HepG2 (cell line): ENCODE results near the gene LAMTOR1. TPM values are rescaled to one million over a fixed set of nuclear protein-coding genes. Genes with fewer than 3 reads are reported as not detected.
"Not testable (repeated sequence)": the region's sequence is repeated elsewhere in the genome, so short reads cannot be mapped to it uniquely, and the experiment has no call there.

Experiments used
- ATAC-seq: fragments of 200-7000 bp; cut with Tn5 transposase; 3 replicates; pipeline ENCODE4 v1.9.1; 2020; ENCODE audit warnings: mild to moderate bottlenecking, moderate library complexity
- BruUV-seq: library from RNA; stranded (reverse); fragments of 400-500 nt; replicated peaks from 2 replicates; lab custom pipeline; 2021; lab: Mats Ljungman, UMichigan
- CTCF ChIA-PET: fragments of 300-600 bp; formaldehyde crosslinking; extraction: SDS; loops from one replicate; lab custom pipeline; 2021; ENCODE audit warnings: low total read pairs, inconsistent platforms, low intra/inter-chr PET ratio; lab: Yijun Ruan, JAX
- POLR2A ChIA-PET: fragments of 350-600 bp; sonication (Branson Sonifier 250); formaldehyde crosslinking; loops from one replicate; lab custom pipeline; 2020; ENCODE audit warnings: antibody characterized with exemption, inconsistent platforms; lab: Yijun Ruan, JAX
- DNase-seq: peaks from one replicate; pipeline ENCODE4 v3.0.0-alpha.2; 2015; ENCODE audit warnings: low spot score
- FAIRE-seq: peaks from 3 replicates; lab custom pipeline; 2011; peaks lifted over from hg19 to GRCh38; lab: Jason Lieb, UNC
- H2AFZ ChIP-seq: one replicate; pipeline ENCODE4 v1.6.1; 2011; ENCODE audit warnings: low read length, inconsistent platforms
- H3K27ac ChIP-seq: fragments of 300-600 bp; 3 replicates; pipeline ENCODE4 v1.8.0; 2011; ENCODE audit warnings: mixed run types, mild to moderate bottlenecking, mixed read lengths, low read length, inconsistent platforms; ENCODE audit not compliant: insufficient read depth; ENCODE audit errors: extremely low read length
- H3K27me3 ChIP-seq, 2 experiments: fragments of 200-600 bp in 1 of 2; 2 replicates in 1 of 2; 3 replicates in 1 of 2; pipeline versions ENCODE4 v1.6.0 to v1.8.0; 2011; ENCODE audit warnings: low read length in 2 of 2, mild to moderate bottlenecking in 2 of 2, moderate library complexity in 2 of 2, inconsistent platforms in 1 of 2; ENCODE audit not compliant: insufficient read depth in 2 of 2, control insufficient read depth in 1 of 2
- H3K36me3 ChIP-seq, 2 experiments: fragments of 200-600 bp in 1 of 2; replicated peaks in 1 of 2; 2 replicates in 1 of 2; 3 replicates in 1 of 2; pipeline versions ENCODE4 v1.5.1 to v1.8.0; 2011; ENCODE audit warnings: low read length in 2 of 2, inconsistent platforms in 1 of 2; ENCODE audit not compliant: insufficient read depth in 2 of 2, control insufficient read depth in 1 of 2
- H3K4me1 ChIP-seq: 2 replicates; pipeline ENCODE4 v1.5.1; 2012; ENCODE audit warnings: low read length, inconsistent platforms; ENCODE audit not compliant: insufficient read depth
- H3K4me2 ChIP-seq: 2 replicates; pipeline ENCODE4 v1.6.0; 2011; ENCODE audit warnings: low read depth, low read length, inconsistent platforms
- H3K4me3 ChIP-seq, 3 experiments: fragments of 200-600 bp in 1 of 3; sonication (generic), shearing (Covaris generic) in 1 of 3; replicated peaks in 1 of 3; 2 replicates each; pipeline ENCODE4 v1.5.1; 2011 to 2016; ENCODE audit warnings: low read length in 3 of 3, inconsistent platforms in 2 of 3, low read depth in 2 of 3, mild to moderate bottlenecking in 2 of 3, control low read depth in 1 of 3, mixed read lengths in 1 of 3; ENCODE audit not compliant: insufficient read depth in 1 of 3
- H3K79me2 ChIP-seq: one replicate; pipeline ENCODE4 v1.6.1; 2011; ENCODE audit warnings: low read length, inconsistent platforms; ENCODE audit not compliant: insufficient read depth
- H3K9ac ChIP-seq: 2 replicates; pipeline ENCODE4 v1.6.0; 2011; ENCODE audit warnings: mild to moderate bottlenecking, low read depth, low read length, inconsistent platforms; ENCODE audit not compliant: insufficient read depth
- H3K9me3 ChIP-seq: 2 replicates; pipeline ENCODE4 v1.5.1; 2012; ENCODE audit warnings: mild to moderate bottlenecking, low read length
- H4K20me1 ChIP-seq: 2 replicates; pipeline ENCODE4 v1.6.0; 2011; ENCODE audit warnings: inconsistent platforms, mild to moderate bottlenecking, low read length, moderate library complexity; ENCODE audit not compliant: insufficient read depth
- GLI4 ChIP-seq: sonication (generic); formaldehyde crosslinking; IDR thresholded peaks from 2 replicates; pipeline ENCODE4 v1.5.1; 2020; ENCODE audit warnings: missing genetic modification reagents, mild to moderate bottlenecking, moderate library complexity, borderline replicate concordance
- HMG20A ChIP-seq: IDR thresholded peaks from 2 replicates; pipeline ENCODE4 v1.6.1; 2016; ENCODE audit warnings: borderline replicate concordance
- KDM4B ChIP-seq: sonication (generic); formaldehyde crosslinking; IDR thresholded peaks from 2 replicates; pipeline ENCODE4 v1.4.0; 2020; ENCODE audit warnings: missing genetic modification reagents
- KLF6 ChIP-seq: IDR thresholded peaks from 2 replicates; pipeline ENCODE4 v1.8.0; 2016; ENCODE audit warnings: missing biosample characterization, missing genetic modification reagents
- MATR3 ChIP-seq: sonication (generic); formaldehyde crosslinking; IDR thresholded peaks from 2 replicates; pipeline ENCODE4 v1.4.0; 2020; ENCODE audit warnings: missing genetic modification reagents
- MLLT10 ChIP-seq: sonication (generic); formaldehyde crosslinking; IDR thresholded peaks from 2 replicates; pipeline ENCODE4 v1.4.0; 2020; ENCODE audit warnings: missing genetic modification reagents
- NFE2 ChIP-seq: sonication (generic); formaldehyde crosslinking; IDR thresholded peaks from 2 replicates; pipeline ENCODE4 v1.4.0; 2020; ENCODE audit warnings: missing genetic modification reagents
- RNF2 ChIP-seq: fragments of 450-650 bp; conservative IDR thresholded peaks from 2 replicates; pipeline ENCODE4 v1.6.1; 2016; ENCODE audit warnings: low read depth
- TBX3 ChIP-seq: fragments of 450-650 bp; IDR thresholded peaks from 2 replicates; pipeline ENCODE4 v1.6.1; 2017; ENCODE audit warnings: antibody characterized with exemption, mild to moderate bottlenecking, inconsistent platforms, borderline replicate concordance
- ZNF20 ChIP-seq: sonication (generic); formaldehyde crosslinking; IDR thresholded peaks from 2 replicates; pipeline ENCODE4 v1.4.0; 2020; ENCODE audit warnings: mild to moderate bottlenecking, moderate library complexity, missing genetic modification reagents
- ZNF234 ChIP-seq: sonication (generic); formaldehyde crosslinking; conservative IDR thresholded peaks from 2 replicates; pipeline ENCODE4 v1.5.1; 2020; ENCODE audit warnings: mild to moderate bottlenecking, missing genetic modification reagents
- ZNF75D ChIP-seq: sonication (generic); formaldehyde crosslinking; IDR thresholded peaks from 2 replicates; pipeline ENCODE4 v1.8.1; 2023; ENCODE audit warnings: missing genetic modification reagents, mild to moderate bottlenecking, borderline replicate concordance
- WGBS: methylation state at CpG from one replicate; pipeline ENCODE4 v1.1.6; 2017; ENCODE audit warnings: low lambda C conversion rate; 5-methylcytosine and 5-hydroxymethylcytosine counted together
- in situ Hi-C: cut with HindIII; loops from 2 replicates; pipeline ENCODE4 v1.10.0; 2017; ENCODE audit warnings: low pct_unique_long_range_greater_than_20kb; ENCODE audit not compliant: extremely low pct_ligation_motif_present
- intact Hi-C: fragments of 100-400 bp; cut with micrococcal nuclease; formaldehyde crosslinking; loops from one replicate; pipeline ENCODE4 v1.10.0; 2022; ENCODE audit not compliant: unreplicated experiment
- polyA plus RNA-seq, 8 experiments: library from polyadenylated mRNA; depleted of rRNA in 3 of 8; stranded (reverse) in 7 of 8; unstranded in 1 of 8; fragments of >200 nt; fragmentation: Illumina TruSeq in 4 of 8; extraction: Trizol in 4 of 8; gene quantifications; 2 replicates each; pipeline versions ENCODE4 v1.2.1 to v1.2.3, GENCODE V29; 2011 to 2016; ENCODE audit warnings: low read depth in 4 of 8, missing spikeins in 1 of 8, mixed read lengths in 1 of 8; ENCODE audit not compliant: insufficient read depth in 1 of 8
- total RNA-seq, 5 experiments: library from RNA; depleted of rRNA; stranded (reverse); fragments of >200 nt; fragmentation: Illumina TruSeq; extraction: Trizol; gene quantifications; 2 replicates each; pipeline ENCODE4 v1.2.3, GENCODE V29; 2016; ENCODE audit warnings: low read depth in 1 of 5

The LAMTOR1 gene
- total and polyA plus RNA-seq, 2 of the 13 experiments (the other 11 are each of a cell fraction or from before 2014, with no cell fraction given), result 60.4 to 66.0 TPM

DNA sequence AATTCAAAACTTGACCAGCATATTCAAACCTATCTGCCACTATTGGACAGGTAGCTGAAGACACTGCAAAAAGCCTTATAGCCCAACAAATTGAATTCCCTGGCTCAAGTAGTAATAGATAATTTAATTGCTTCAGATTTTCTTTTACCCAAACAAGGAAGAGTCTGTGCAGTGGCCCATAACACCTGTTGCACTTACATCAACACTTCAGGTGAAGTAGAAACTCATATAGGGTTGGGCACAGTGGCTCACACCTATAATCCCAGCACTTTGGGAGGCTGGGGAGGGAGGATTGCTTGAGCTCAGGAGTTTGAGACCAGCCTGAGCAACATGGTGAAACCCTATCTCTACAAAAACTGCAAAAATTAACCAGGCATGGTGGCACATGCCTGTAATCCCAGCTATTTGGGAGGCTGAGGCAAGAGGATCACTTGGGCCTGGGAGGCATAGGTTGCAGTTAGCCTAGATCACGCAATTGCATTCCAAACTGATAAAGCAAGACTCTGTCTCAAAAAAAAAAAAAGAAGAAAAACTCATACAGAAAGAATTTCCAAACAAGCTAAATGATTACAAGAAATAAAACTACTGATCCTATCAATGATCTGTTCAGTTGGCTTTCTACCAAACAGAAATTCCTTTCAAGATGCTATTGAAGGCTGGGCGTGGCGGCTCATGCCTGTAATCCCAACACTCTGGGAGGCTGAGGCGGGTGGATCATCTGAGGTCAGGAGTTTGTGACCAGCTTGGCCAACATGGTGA lies 41.9 kb upstream of the LAMTOR1 start:
- in situ Hi-C loops, result no loop called here

DNA sequence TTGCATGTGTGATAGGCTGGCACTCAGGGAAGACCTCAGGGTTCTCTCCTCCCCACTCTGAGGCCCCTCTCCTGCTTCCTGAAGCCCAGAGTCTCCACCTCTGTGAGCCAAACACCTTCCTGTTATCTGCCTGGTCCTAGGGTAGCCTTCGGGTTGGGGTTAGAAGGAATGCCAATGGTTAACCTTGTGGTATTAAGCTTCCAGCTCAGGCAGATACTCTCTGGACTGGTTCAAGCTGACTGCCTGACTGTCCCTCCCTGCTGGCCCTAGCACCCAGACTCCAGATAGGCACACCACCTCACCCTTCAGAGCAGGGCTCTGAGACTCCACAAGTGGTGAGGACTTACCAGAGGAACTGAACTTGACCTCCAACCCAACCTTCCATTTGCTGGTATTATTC lies 39.4 kb upstream of the LAMTOR1 start:
- no CpG with 5 or more reads among the region's 1 CpG for WGBS
- H2AFZ ChIP-seq, H3K27me3 ChIP-seq, CTCF ChIA-PET, ATAC-seq, FAIRE-seq, H3K27ac ChIP-seq, H4K20me1 ChIP-seq, H3K79me2 ChIP-seq, H3K9me3 ChIP-seq, POLR2A ChIA-PET, H3K36me3 ChIP-seq, BruUV-seq, H3K4me1 ChIP-seq, in situ Hi-C loops, H3K4me3 ChIP-seq, H3K9ac ChIP-seq, H3K4me2 ChIP-seq, DNase-seq: not testable (repeated sequence)
- intact Hi-C loops, result loop anchor here (2.0 kb wide), 1 partner anchor 38 kb away; no protein-coding TSS in a partner anchor

More for the DNA sequence above, 41.9 kb upstream of the LAMTOR1 start:
- H4K20me1 ChIP-seq, result no peaks in the 10 kb centered on the region
- no peaks in the 10 kb centered on the region for H3K9me3 ChIP-seq
- no peak overlapping the region for H3K4me3 ChIP-seq
- H3K4me2 ChIP-seq, result no peak overlapping the region
- ATAC-seq (no peak), DNase-seq (no peak), FAIRE-seq (no peak)
- WGBS, result 50% methylated on average over 4 of the region's 4 CpGs
- intact Hi-C loops, result loop anchor here (1.0 kb wide), 1 partner anchor 120 kb away; no protein-coding TSS in a partner anchor
- H3K9ac ChIP-seq, result no peak overlapping the region
- no TSS peak for BruUV-seq
- H3K27me3 ChIP-seq, result peaks cover 0 to 3% of the 10 kb centered on the region in 2 experiments; a peak in 2 of 5 replicates
- TF ChIP-seq ZNF234 (CRISPR knock-in tag) (no peak), HMG20A (CRISPR knock-in tag) (no peak), GLI4 (CRISPR knock-in tag) (no peak), TBX3 (no peak), MATR3 (CRISPR knock-in tag) (no peak), ZNF75D (no peak), RNF2 (no peak), ZNF20 (CRISPR knock-in tag) (no peak), NFE2 (no peak), KLF6 (CRISPR knock-in tag) (no peak), MLLT10 (CRISPR knock-in tag) (no peak), KDM4B (CRISPR knock-in tag) (no peak)
- no peaks in the 10 kb centered on the region for H3K4me1 ChIP-seq
- H3K79me2 ChIP-seq, result no peaks in the 10 kb centered on the region
- no peak overlapping the region for H2AFZ ChIP-seq
- no peak overlapping the region for H3K27ac ChIP-seq
- ChIA-PET POLR2A (no interaction called here), CTCF (no interaction called here)
- H3K36me3 ChIP-seq, result no peaks in the 10 kb centered on the region

DNA sequence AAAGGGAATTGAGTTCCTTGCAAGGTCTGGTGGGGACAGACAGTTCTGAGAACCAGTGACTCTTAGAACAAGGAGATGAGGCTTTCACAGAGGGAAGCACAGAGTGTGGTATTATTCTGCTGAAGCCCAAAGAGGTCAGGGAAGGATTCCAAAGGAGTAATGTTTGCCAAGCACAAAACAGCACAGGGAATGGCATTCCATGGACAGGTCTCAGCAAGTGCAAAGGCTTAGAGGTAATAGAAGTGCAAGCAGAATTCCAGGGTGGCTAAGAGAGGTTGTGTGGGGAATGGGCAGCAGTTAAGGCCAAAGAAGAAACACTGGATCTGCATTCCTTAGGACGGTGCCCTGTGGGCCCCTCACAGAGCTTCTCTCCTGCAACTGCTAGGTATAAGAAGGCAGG lies 39.0 kb upstream of the LAMTOR1 start:
- H3K9ac ChIP-seq, H3K79me2 ChIP-seq, H2AFZ ChIP-seq, POLR2A ChIA-PET, H3K27ac ChIP-seq, H3K4me3 ChIP-seq, H3K9me3 ChIP-seq, BruUV-seq, FAIRE-seq, H3K4me2 ChIP-seq, H3K36me3 ChIP-seq, in situ Hi-C loops, H4K20me1 ChIP-seq, DNase-seq, CTCF ChIA-PET, ATAC-seq, H3K27me3 ChIP-seq, H3K4me1 ChIP-seq: not testable (repeated sequence)
- 0% methylated on average over 1 of the region's 1 CpG for WGBS
- intact Hi-C loops, result loop anchor here (2.0 kb wide), 1 partner anchor 39 kb away; no protein-coding TSS in a partner anchor
